NT2/D1 (cell line): ENCODE data around the gene OR52J3.

ENCODE experiments used
- SUZ12 ChIP-seq: IDR thresholded peaks from 2 replicates; pipeline ENCODE4 v1.6.1; 2011; ENCODE audit not compliant: insufficient read length, insufficient read depth; ENCODE audit errors: extremely low read depth
- ZNF274 ChIP-seq: IDR thresholded peaks from 2 replicates; pipeline ENCODE4 v1.6.1; 2011; ENCODE audit warnings: mild to moderate bottlenecking, low read depth, low read length

GRCh38 chr11:5081405-5081804, 35.1 kb downstream of the OR52J3 start:
- TF ChIP-seq ZNF274 = no peak
- TF ChIP-seq SUZ12 = no peak
